ENCODE results near the gene ZFTA. TPM values are rescaled to one million over a fixed set of nuclear protein-coding genes. Genes with fewer than 3 reads are reported as not detected.

Gene ZFTA
- 2.1 and 7.3 TPM in 2 replicates for total RNA-seq

DNA sequence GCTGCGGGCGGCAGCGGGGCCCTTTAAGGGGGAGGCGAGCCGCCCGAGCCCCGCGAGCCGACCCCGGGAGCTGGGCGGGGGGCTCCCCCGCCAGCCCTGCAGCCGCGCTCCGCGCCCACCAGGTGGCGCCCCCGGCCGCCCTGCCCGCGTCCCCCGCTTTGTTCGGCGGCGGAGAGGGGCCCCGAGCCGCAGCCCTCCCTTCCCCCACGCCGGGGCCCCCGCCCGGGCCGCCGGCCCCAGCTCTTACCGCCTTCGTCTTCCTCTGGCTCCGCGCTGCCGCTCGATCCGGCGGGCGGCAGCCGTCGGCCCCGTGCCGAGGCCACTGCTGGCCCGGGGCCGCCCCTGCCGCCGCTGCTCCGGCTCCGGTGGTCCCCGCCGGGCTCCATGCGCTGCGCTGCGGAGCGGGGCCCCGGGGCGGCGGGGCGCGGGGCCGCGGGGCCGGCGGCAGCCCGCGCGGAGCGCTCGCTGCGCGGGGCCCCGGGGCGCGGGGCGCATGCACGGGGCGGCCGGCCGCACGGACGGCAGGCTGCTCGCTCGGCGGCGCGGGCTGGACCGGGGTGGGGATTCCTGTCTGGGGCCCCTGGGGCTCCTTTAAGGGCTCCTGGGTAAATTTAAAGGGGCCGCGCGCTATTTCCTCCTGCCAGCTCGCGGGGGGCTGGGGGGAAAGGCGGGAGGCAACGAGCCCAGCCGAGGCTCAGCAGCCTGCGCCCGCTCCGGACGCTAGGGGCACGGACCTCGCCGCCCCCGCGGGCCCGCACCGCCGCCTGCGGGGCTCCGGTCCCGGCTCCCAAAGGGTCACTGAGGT lies at the start of gene ZFTA:
Gene ZFTA (minus strand): TSS at position 539 of the 805 bp plus-strand sequence. CDS start 153 bp downstream, at position 386.

DNA sequence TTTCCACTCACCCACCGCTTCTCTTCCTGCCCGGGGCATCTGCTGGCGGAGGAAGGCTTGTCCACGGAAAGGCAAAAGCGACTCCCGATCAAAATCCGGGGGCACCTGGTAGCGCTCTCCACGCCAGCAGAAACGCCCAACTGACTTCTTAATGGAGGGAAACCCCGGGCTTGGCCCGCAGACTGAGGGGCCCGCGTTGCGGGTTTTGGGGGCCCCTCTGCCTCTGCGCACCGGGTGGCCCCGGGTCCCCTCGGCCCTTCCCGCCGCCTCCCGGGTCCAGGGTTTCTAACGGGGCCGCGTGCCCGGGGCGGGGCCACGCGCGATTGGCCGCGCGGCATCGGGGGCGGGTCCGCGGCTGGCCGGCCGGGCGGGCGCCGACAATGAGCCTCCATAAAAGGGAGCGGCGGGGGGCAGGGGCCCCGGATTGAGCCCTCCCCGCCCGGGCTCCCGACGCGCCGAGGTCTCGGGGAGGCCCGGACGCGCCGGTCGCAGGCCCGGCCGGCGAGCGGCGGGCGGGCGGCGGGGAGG lies 44.5 kb upstream of the ZFTA start, which contains the start of gene SPINDOC:
Gene SPINDOC (plus strand): TSS at position 422 of the 528 bp plus-strand sequence. CDS start 231 bp downstream, outside the sequence.

Other genes starting within 250 kb of the ZFTA start
- 1.0 and 8.6 TPM in 2 replicates for gene PLAAT4, start 232.0 kb downstream of the ZFTA start, total RNA-seq
- gene PLAAT2, start 205.4 kb downstream of the ZFTA start, total RNA-seq, result 0.50 and 2.4 TPM in 2 replicates
- gene PLAAT3, start 154.3 kb downstream of the ZFTA start, total RNA-seq, result 0.28 and 5.8 TPM in 2 replicates
- gene ATL3, start 97.4 kb downstream of the ZFTA start, total RNA-seq, result 93.1 and 99.5 TPM in 2 replicates
- gene RTN3, start 87.3 kb downstream of the ZFTA start, total RNA-seq, result 34.2 and 62.9 TPM in 2 replicates
- 4.4 and 11.0 TPM in 2 replicates for gene SPINDOC, start 44.7 kb upstream of the ZFTA start, total RNA-seq
- 19.5 and 44.6 TPM in 2 replicates for gene MARK2, start 70.3 kb upstream of the ZFTA start, total RNA-seq
- 1.7 and 4.7 TPM in 2 replicates for gene RCOR2, start 148.4 kb upstream of the ZFTA start, total RNA-seq
- gene NAA40, start 170.2 kb upstream of the ZFTA start, total RNA-seq, result 4.8 and 13.0 TPM in 2 replicates
- gene COX8A, start 205.8 kb upstream of the ZFTA start, total RNA-seq, result 221 and 307 TPM in 2 replicates
- 43.6 and 44.1 TPM in 2 replicates for gene OTUB1, start 217.7 kb upstream of the ZFTA start, total RNA-seq